Panc1 (cell line): ENCODE data around the gene PLEKHA8.

Experiments
- CTCF ChIP-seq: fragments of 450-650 bp; IDR thresholded peaks from 2 replicates; pipeline ENCODE4 v1.5.1; 2017; ENCODE audit warnings: mild to moderate bottlenecking
- POLR2AphosphoS5 ChIP-seq: IDR thresholded peaks from 2 replicates; pipeline ENCODE4 v1.6.1; 2012; ENCODE audit warnings: mild to moderate bottlenecking, low read depth, low read length, moderate library complexity
- REST ChIP-seq, 2 experiments: IDR thresholded peaks; 2 replicates each; pipeline ENCODE4 v1.6.1; 2011 to 2012; ENCODE audit warnings: low read depth in 2 of 2, control low read depth in 1 of 2, low read length in 1 of 2, mild to moderate bottlenecking in 1 of 2, moderate library complexity in 1 of 2; ENCODE audit not compliant: insufficient read depth in 1 of 2
- SIN3A ChIP-seq: IDR thresholded peaks from 2 replicates; pipeline ENCODE4 v1.6.1; 2012; ENCODE audit warnings: low read depth, mild to moderate bottlenecking, low read length, moderate library complexity, borderline replicate concordance; ENCODE audit not compliant: insufficient read depth

- TF ChIP-seq CTCF: no peak
- TF ChIP-seq REST (IDR thresholded peaks at IDR 0.05; ENCODE audit: insufficient read depth in 1 of 2, low read depth in 2 of 2, low read length in 1 of 2): no peak
- TF ChIP-seq POLR2AphosphoS5: no peak
- no peak for TF ChIP-seq SIN3A
Observed at GRCh38 chr7:30116771-30117170, 88.6 kb downstream of the PLEKHA8 start.
